H54 (cell line): ENCODE data around the gene ALAS1.

Experiments
- DNase-seq: peaks from one replicate; pipeline ENCODE4 v3.0.0; 2011; ENCODE audit warnings: low spot score, mixed read lengths; ENCODE audit not compliant: insufficient read length
- FAIRE-seq: peaks from 3 replicates; lab custom pipeline; 2011; peaks lifted over from hg19 to GRCh38; lab: Jason Lieb, UNC
- POLR2A ChIP-seq: IDR thresholded peaks from 2 replicates; pipeline ENCODE4 v1.6.1; 2011; ENCODE audit warnings: low read depth, mild to moderate bottlenecking, low read length

ALAS1 gene

DNA sequence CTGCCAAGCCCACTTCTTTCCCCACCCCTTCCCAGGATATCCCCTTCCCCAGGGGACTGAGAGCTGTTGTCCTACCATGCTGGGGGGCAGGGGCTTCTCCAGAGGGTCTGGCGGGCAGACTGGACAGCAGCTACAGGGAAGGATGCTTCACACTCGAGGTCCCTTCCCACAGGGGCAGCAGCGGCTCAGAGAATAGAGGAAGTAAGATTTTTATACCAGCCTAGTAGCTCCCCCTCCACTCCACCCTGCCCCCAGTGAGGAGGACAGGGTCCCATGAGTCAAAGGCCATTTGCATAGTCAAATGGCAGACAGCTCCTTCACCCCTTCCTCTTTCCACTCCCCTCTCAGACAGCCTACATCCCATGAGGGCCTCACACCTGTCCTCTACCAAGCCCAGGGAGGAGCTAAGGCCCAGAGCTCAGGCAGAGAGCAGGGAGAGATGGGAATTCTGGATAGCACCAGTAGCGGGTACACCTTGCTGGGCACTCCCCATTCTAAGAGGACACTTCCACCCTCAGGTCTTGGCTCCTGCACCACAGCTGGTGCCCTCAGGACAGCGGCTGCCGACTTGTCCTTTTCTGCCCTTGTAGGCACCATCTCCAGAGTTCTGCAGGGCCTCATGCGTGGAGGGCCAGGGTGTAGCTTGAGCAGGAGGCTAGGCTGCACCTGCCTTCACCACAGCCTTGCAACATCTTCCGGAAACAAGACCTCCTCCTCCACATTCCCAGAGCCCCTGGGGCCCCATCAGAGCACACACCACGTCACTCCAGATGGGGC lies 27.7 kb downstream of the ALAS1 start, which contains the start of gene TLR9:
TLR9 (minus strand) TSS at position 194 of the 777 bp plus-strand sequence; CDS start at position 78, 116 bp downstream.
- no peak for TF ChIP-seq POLR2A
- DNase-seq (no peak), FAIRE-seq (no peak)

DNA sequence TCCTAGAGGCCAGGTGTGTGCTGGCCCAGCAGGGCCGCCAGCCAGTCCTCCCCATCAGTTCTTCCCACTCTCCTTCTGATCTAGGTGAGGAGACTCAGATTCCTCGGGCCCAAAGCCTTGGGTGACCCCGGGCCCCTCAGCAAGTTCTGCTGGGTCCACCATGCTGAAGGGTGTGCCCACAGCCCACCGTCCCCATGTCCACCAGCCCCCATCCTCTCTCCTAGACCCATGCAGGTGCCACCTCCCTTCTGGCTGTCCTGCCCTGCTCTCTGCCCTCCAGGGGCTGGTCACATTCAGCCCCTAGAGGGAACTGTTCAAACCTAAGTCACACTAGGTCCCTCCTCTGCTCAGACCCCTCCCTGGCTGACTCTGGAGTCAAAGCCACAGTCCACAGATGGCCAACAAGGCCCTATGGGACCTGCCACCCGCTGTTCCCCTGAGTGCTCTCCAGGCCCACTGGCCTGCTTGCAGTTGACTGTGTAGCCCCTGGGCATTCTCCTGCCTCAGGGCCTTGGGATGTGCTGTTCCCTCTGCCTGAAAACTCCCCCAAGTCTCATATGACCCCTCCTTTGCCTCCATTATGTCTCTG lies 28.4 kb downstream of the ALAS1 start:
- no peak for TF ChIP-seq POLR2A
- DNase-seq (no peak), FAIRE-seq (no peak)

DNA sequence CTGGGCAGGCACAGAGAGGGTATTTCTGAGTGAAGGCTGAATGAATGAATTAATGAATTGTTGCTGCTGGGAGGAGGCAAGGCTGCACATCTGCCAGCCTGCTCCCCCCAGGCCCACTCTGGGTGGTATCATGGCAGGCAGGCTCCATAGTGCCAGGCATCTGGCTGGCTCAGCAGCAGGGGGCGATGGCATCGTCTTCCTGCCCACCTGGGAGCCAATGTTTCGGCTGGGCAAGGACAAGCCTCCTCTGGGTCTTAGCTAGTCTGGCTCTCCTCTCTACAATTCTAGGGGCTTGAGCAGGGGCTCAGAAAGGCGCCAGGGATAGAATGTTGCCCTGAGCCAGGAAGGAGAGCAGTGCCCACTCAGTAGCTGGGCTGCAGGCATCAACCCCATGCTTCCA lies 29.2 kb downstream of the ALAS1 start:
- DNase-seq: no peak
- TF ChIP-seq POLR2A: no peak
- FAIRE-seq: no peak

DNA sequence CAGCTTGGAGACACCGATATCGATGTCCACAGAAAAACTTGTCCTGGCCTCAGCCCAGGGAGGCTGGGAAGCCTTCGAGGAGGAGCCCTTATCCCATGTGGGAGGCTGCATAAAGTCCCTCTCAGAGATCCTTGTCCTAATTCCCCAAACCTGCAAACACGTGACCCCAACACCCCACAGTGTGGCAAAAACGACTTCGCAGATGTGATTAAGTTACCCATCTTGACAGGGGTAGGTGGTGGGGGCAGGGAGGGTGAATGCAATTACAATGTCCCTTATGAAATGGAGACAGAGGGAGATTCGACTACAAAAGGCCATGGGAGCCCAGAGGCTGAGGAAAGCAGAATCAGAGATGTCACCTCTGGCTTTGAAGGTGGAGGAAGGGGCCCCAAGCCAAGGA lies 29.8 kb downstream of the ALAS1 start:
- DNase-seq (no peak), FAIRE-seq (no peak)
- TF ChIP-seq POLR2A: no peak

DNA sequence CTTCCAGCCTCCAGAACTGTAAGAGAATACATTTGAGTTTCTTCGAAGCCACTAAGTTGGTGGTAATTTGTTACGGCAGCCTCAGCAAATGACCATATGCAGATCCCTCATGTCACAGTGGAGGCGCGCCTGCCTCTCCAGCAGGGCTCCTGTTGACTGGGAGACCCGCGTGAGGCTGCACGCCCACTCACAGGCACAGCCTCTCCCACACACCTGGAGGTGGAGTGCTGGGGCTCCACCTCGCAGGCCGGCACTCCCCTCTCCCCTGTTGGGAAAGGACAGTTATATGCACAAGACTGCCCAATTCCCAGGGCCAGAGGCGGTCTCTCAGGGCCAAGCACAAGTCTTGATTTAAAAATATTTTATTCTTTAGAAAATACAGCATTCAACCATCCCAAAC lies 30.3 kb downstream of the ALAS1 start:
- DNase-seq: no peak
- no peak for TF ChIP-seq POLR2A
- FAIRE-seq: no peak

DNA sequence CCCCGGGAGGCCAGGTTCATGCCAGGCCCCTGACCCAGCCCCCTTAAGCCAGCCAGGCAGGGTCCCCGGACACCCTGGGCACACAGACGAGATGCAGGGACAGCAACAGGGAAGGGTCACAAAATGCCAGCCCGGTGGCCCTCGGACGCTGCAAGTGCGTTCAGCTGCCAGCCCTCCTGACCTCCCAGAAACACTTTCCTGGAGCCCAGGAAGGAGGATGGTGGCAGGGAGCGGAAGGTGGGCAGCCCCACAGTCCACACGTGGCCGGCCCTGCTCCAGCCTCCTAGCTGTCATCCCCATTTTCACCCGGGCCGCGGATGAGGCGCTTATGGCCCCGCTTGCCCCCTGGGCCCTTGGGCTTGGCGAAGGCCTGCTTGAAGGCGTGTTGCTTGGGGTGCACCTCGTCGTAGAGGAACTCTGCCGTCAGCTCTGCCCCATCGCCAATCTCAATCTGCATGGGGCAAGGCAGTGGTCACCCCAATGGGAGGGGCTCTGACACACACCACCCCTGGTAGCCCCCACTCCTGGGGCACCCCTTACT lies 30.9 kb downstream of the ALAS1 start:
- DNase-seq (no peak), FAIRE-seq (no peak)
- no peak for TF ChIP-seq POLR2A

DNA sequence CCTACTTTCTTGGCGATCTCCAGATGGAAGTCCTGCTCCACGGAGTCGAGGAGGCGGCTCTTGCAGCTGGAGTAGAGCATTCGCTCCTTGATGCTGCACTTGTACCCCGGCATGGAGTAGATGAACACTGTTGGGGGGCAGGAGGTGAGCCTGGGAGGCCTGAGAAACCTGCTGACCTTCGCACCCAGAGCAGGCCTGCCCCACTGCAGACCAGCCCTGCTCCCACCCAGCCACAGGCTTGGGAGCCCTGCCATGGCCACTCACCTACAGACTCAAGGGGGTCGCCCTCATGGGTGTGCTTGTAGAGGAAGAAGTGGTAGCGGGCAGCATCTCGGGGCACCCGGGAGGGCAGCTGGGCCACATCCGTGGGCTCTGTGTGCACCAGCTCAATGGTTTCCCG lies 31.7 kb downstream of the ALAS1 start:
- DNase-seq (no peak), FAIRE-seq (no peak)
- no peak for TF ChIP-seq POLR2A

DNA sequence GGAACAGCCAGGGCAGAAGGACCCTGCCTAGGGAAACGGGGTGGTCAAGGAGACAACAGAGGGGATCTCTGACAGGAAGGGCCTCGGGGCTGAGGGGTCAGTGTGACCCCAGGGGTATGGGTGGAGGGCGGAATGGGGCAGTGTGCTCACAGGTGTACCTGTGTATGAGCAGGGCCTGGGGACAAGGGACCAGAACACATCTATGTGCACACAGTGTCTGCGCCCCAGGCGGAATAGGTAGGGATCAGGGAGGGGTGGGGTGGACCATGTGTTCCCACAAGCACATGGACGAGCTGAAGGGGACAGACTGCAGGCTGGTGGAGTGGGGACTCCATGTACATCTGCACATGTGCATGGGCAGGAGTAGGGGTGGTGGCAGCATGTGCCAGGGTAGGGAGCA lies 32.5 kb downstream of the ALAS1 start:
- no peak for DNase-seq
- no peak for FAIRE-seq
- no peak for TF ChIP-seq POLR2A

DNA sequence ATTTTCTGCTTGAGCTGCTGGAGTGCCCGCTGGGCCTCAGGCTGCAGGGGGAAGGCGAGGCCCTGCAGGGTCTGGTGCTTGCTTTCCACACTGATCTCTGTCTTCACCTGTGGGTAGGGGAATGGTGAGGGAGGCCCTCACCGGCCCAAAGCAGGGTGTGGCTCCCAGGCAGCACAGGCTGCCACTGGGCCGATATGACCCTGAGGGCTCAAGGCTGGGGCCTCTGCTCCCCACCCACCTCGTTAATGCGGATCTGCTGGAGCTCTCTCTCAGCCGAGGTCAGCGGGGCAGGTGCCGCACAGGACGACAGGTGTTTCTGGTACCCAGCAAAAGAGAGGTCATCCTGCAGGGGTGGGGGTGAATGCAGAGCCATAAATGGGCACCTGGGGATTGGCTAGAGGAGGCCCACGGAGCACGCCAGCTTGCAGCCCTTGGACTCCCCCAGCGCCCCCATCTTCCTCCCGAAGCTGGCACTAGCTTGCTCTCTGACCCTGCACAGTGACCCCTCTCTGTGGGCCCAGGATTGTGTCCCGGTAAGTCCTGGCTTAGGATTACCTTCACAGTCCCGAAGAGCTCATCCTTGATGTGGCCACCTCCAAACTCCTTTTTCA lies 33.0 kb downstream of the ALAS1 start:
- no peak for TF ChIP-seq POLR2A
- DNase-seq: no peak
- FAIRE-seq: no peak

DNA sequence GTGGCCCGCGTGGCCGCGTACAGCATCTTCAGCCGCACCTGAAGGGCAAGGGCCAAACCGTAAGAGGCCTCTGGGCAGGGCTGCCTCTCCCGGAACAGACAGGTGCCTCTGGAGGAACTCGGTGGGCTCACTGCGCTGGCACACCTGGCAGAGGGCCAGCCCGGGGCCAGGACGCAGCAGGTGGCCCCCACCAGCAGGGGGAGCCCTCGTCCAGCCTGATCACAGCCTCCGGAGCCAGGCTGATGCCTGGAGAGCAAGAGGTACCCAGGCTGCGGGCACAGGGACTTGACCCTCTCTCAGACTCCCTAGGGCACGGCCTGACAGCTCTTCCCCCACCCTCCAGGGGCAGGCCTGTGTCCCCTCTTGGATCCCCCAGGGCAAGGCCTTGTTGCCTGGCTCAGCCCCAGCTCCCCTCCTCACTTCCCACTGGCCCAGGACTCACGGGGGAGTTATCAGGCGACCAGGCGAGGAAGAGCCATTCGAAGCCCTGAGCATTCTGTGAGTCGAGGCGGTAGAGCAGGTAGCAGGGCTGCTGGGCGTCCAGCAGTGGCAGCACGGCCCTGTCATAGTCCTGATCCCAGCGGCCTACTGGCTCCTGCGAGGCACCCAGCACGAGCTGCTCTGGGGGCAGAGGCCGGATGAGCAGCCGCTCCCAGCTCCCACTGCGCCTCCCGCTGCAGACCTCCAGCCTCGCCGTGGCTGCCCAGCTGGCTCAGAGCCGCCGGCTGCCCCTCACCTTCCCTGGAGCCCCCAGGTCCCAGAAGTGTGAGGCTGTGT lies 33.7 kb downstream of the ALAS1 start:
- no peak for DNase-seq
- FAIRE-seq: no peak

DNA sequence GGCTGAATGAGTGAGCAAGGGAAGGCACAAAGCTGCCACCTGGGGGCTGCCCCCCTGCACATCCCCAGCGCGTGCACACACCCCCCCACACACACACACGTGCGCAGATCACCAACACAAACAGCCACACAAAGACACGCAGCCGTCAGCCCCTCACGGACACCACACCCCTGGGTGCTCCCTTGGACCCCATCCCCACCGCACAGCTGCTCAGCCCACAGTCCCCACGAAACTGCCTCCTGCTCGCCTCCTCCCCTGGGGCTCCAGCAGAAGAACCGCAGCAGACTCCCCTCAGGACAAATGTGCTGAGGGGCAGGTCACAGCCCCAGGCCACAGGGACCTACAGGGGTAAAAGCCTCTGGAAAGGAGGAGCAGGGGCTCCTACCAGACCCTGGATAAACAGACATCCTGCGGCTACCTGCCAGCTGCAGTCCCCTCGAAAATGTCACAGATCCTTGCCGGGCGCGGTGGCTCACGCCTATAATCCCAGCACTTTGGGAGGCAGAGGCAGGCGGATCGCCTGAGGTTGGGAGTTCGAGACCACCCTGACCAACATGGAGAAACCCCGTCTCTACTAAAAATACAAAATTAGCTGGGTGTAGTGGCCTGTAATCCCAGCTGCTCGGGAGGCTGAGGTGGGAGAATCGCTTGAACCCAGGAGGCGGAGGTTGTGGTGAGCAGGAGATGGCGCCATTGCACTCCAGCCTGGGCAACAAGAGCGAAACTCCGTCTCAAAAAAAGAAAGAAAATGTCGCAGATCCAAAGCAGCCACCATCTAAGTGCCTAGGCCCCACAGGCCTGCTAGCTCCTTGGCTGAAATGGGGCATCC lies 34.5 kb downstream of the ALAS1 start:
- no peak for FAIRE-seq
- no peak for DNase-seq
- TF ChIP-seq POLR2A: no peak

More for the DNA sequence above, 33.7 kb downstream of the ALAS1 start:
- no peak for TF ChIP-seq POLR2A

DNA sequence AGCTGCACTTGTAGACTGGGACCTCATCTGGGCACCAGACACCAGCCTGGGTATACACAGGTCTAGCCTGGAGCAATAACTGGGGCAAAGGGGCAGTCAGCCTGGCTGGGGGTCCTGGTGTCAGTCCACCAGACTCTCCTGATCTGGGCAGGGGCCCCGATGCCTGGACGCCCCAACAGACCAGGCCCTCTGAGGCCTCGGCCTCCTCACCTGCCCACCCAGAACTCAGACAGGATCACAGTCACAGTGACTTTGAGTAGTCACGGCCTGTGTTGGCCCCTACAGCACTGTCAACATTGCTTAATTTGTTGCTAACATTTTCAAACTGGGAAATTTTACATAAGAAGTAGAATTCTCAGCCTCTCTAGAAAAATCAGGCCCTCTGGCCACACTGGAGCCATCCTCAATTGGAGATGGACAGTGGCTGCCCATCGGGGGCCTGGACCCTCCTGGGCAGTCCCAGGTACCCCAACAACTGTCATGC lies 35.2 kb downstream of the ALAS1 start:
- TF ChIP-seq POLR2A: 0 out of 2 replicates have a peak, but pooled peaks have one; percentile 10
- no peak for DNase-seq
- FAIRE-seq: no peak
